22Rv1 (cell line): Measurements from ENCODE around the gene GTPBP8.

Experiments used
- ZFX ChIP-seq: fragments of 450-650 bp; IDR thresholded peaks from 2 replicates; pipeline ENCODE4 v1.6.1; 2017; ENCODE audit warnings: antibody characterized with exemption, borderline replicate concordance
- TF ChIP-seq, protein P1 (sequence below): fragments of 450-650 bp; IDR thresholded peaks from 2 replicates; pipeline ENCODE4 v1.5.1; 2017; ENCODE audit warnings: mild to moderate bottlenecking

DNA sequence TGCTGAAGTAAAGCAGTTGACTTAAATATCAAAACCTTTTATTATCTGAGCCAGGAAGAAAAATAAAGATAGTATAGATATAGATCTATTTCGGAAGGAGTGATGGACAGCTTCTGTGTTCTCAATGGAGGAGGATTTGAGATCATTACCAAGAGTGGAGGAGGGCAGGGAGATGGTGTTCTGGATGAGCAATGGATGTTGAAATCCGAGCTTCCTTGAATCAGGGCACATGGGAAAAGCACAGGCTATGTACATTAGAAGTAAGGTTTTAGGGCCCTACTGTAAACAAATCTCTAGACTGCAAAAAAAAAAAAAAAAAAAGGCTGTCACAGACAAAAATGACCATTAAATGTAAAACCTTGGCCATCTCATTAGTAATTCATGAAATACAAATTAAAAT, 43.2 kb downstream of the GTPBP8 start:
- TF ChIP-seq, protein P1, sequence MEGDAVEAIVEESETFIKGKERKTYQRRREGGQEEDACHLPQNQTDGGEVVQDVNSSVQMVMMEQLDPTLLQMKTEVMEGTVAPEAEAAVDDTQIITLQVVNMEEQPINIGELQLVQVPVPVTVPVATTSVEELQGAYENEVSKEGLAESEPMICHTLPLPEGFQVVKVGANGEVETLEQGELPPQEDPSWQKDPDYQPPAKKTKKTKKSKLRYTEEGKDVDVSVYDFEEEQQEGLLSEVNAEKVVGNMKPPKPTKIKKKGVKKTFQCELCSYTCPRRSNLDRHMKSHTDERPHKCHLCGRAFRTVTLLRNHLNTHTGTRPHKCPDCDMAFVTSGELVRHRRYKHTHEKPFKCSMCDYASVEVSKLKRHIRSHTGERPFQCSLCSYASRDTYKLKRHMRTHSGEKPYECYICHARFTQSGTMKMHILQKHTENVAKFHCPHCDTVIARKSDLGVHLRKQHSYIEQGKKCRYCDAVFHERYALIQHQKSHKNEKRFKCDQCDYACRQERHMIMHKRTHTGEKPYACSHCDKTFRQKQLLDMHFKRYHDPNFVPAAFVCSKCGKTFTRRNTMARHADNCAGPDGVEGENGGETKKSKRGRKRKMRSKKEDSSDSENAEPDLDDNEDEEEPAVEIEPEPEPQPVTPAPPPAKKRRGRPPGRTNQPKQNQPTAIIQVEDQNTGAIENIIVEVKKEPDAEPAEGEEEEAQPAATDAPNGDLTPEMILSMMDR = no peak
- TF ChIP-seq ZFX = no peak
